ENCODE measurements around the gene CAMSAP1.

GRCh38 chr9:135930446-135931345, 23.4 kb upstream of the CAMSAP1 start:
- TF ChIP-seq CTCF (IDR thresholded peaks at IDR 0.05) (no peak), POLR2A (IDR thresholded peaks at IDR 0.05) (no peak)
